Astrocyte of the cerebellum (primary cell): ENCODE measurements around the gene ZNF236.
A peak's percentile ranks its signal among the peaks of the same experiment; 100 is the strongest.

Source experiments
- DNase-seq: peaks from one replicate; pipeline ENCODE4 v3.0.0-alpha.2; 2011; ENCODE audit warnings: low read depth
- H3K4me3 ChIP-seq: 2 replicates; pipeline ENCODE4 v1.5.1; 2011; ENCODE audit warnings: mild to moderate bottlenecking, low read depth, low read length, moderate library complexity
- CTCF ChIP-seq: IDR thresholded peaks from 2 replicates; pipeline ENCODE4 v1.5.1; 2012; ENCODE audit warnings: low read length, low read depth, moderate library complexity, mild to moderate bottlenecking; ENCODE audit errors: missing control alignments
- in situ Hi-C: cut with HindIII; loops from 2 replicates; pipeline ENCODE4 v1.10.0; 2017; ENCODE audit warnings: low sequenced_read_pairs

ZNF236 gene

GRCh38 chr18:76996429-76996828, 174.1 kb downstream of the ZNF236 start:
- in situ Hi-C loops = no loop called here
- H3K4me3 ChIP-seq = no peak overlapping the region
- TF ChIP-seq CTCF = no peak
- no peak for DNase-seq

GRCh38 chr18:76997951-76998808, 175.8 kb downstream of the ZNF236 start:
- TF ChIP-seq CTCF = no peak
- in situ Hi-C loops = no loop called here
- no peak overlapping the region for H3K4me3 ChIP-seq
- DNase-seq = no peak

GRCh38 chr18:76999077-76999476, 176.7 kb downstream of the ZNF236 start:
- no peak overlapping the region for H3K4me3 ChIP-seq
- TF ChIP-seq CTCF = no peak
- DNase-seq = no peak
- in situ Hi-C loops = no loop called here

GRCh38 chr18:77000527-77000926, 178.2 kb downstream of the ZNF236 start:
- DNase-seq = no peak
- no peak overlapping the region for H3K4me3 ChIP-seq
- in situ Hi-C loops = loop anchor here (5.0 kb wide), 1 partner anchor 47 kb away; no protein-coding TSS in a partner anchor
- TF ChIP-seq CTCF = peak; percentile 99

GRCh38 chr18:77001041-77001440, 178.7 kb downstream of the ZNF236 start:
- in situ Hi-C loops = loop anchor here (5.0 kb wide), 1 partner anchor 46 kb away; no protein-coding TSS in a partner anchor
- H3K4me3 ChIP-seq = no peak overlapping the region
- no peak for DNase-seq
- TF ChIP-seq CTCF = no peak

- no peak overlapping the region for H3K4me3 ChIP-seq
- no peak for TF ChIP-seq CTCF
Measured at GRCh38 chr18:77001979-77002378, 179.6 kb downstream of the ZNF236 start.

More at GRCh38 chr18:77001979-77002378, 179.6 kb downstream of the ZNF236 start:
- in situ Hi-C loops = loop anchor here (5.0 kb wide), 1 partner anchor 45 kb away; no protein-coding TSS in a partner anchor
- no peak for DNase-seq
